HEK293T (cell line): ENCODE measurements around the gene FBXO36.

Source experiments
- CTCF ChIA-PET: fragments of 350-600 bp; formaldehyde crosslinking; extraction: SDS; loops from one replicate; lab custom pipeline; 2021; ENCODE audit warnings: antibody characterized with exemption, inconsistent platforms; lab: Yijun Ruan, JAX
- POLR2A ChIA-PET: fragments of 350-600 bp; formaldehyde crosslinking; extraction: SDS; loops from one replicate; lab custom pipeline; 2020; ENCODE audit warnings: antibody characterized with exemption, inconsistent platforms; lab: Yijun Ruan, JAX
- DNase-seq: peaks from one replicate; pipeline ENCODE4 v3.0.0; 2012; ENCODE audit warnings: mixed read lengths; ENCODE audit errors: extremely low spot score
- ARNT ChIP-seq: fragments of 450-650 bp; IDR thresholded peaks from 2 replicates; pipeline ENCODE4 v1.6.1; 2017; ENCODE audit warnings: mild to moderate bottlenecking
- BHLHE40 ChIP-seq: fragments of 450-650 bp; IDR thresholded peaks from 2 replicates; pipeline ENCODE4 v1.6.1; 2016; ENCODE audit warnings: mild to moderate bottlenecking, moderate library complexity, borderline replicate concordance
- CTBP1 ChIP-seq: fragments of 450-650 bp; IDR thresholded peaks from 2 replicates; pipeline ENCODE4 v1.6.1; 2016; ENCODE audit warnings: borderline replicate concordance
- ELF4 ChIP-seq: fragments of 450-650 bp; IDR thresholded peaks from 2 replicates; pipeline ENCODE4 v1.6.1; 2017; ENCODE audit warnings: antibody characterized with exemption
- FOXA1 ChIP-seq: fragments of 450-650 bp; IDR thresholded peaks from 2 replicates; pipeline ENCODE4 v1.6.1; 2016; ENCODE audit warnings: mild to moderate bottlenecking
- FOXK2 ChIP-seq: fragments of 450-650 bp; IDR thresholded peaks from 2 replicates; pipeline ENCODE4 v1.6.1; 2016; ENCODE audit warnings: mild to moderate bottlenecking
- FOXM1 ChIP-seq: fragments of 450-650 bp; IDR thresholded peaks from 2 replicates; pipeline ENCODE4 v1.6.1; 2017; ENCODE audit warnings: mild to moderate bottlenecking, borderline replicate concordance
- HDGF ChIP-seq: fragments of 450-650 bp; IDR thresholded peaks from 2 replicates; pipeline ENCODE4 v1.6.1; 2017; ENCODE audit warnings: antibody characterized with exemption, borderline replicate concordance
- L3MBTL2 ChIP-seq: fragments of 450-650 bp; conservative IDR thresholded peaks from 2 replicates; pipeline ENCODE4 v1.6.1; 2016; ENCODE audit warnings: mild to moderate bottlenecking
- LEF1 ChIP-seq: fragments of 450-650 bp; IDR thresholded peaks from 2 replicates; pipeline ENCODE4 v1.6.1; 2017; ENCODE audit warnings: mild to moderate bottlenecking, borderline replicate concordance
- NFRKB ChIP-seq: fragments of 450-650 bp; IDR thresholded peaks from 2 replicates; pipeline ENCODE4 v1.6.1; 2016; ENCODE audit warnings: mild to moderate bottlenecking, moderate library complexity
- SP1 ChIP-seq: fragments of 450-650 bp; IDR thresholded peaks from 2 replicates; pipeline ENCODE4 v1.6.1; 2017
- SUZ12 ChIP-seq: fragments of 450-650 bp; IDR thresholded peaks from 2 replicates; pipeline ENCODE4 v1.6.1; 2016; ENCODE audit warnings: mild to moderate bottlenecking
- TARDBP ChIP-seq: fragments of 450-650 bp; IDR thresholded peaks from 2 replicates; pipeline ENCODE4 v1.6.1; 2016
- ZNF384 ChIP-seq: fragments of 450-650 bp; IDR thresholded peaks from 2 replicates; pipeline ENCODE4 v1.6.1; 2016
- TF ChIP-seq, protein P1 (sequence below): fragments of 450-650 bp; IDR thresholded peaks from 2 replicates; pipeline ENCODE4 v1.6.1; 2016

Gene FBXO36

DNA sequence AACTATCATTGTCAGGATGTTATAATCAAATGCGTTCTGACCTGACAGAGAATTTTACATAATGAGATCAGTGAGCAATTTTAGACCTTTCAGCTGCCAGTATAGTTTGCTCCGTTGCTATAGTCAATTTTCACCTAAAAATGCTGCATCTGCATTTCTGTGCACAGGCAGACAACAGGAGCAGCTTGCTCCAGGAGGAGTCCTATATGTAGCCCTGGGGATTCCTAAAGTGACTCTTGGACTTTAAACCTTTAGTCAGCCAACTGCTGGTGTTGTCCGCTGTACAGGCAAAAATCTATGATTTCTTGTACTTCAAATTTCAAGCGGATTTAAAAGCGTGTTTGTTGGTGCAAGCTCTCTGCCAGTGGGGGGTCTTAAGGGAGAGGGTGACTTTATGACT is 120.7 kb downstream of the FBXO36 start:
- TF ChIP-seq FOXK2 = no peak
- no peak for TF ChIP-seq SP1
- TF ChIP-seq BHLHE40 = no peak
- TF ChIP-seq NFRKB = no peak
- no peak for TF ChIP-seq TARDBP
- TF ChIP-seq ELF4 = no peak
- no peak for TF ChIP-seq SUZ12
- TF ChIP-seq HDGF = no peak
- no peak for TF ChIP-seq FOXM1
- no peak for TF ChIP-seq FOXA1
- TF ChIP-seq LEF1 = no peak
- TF ChIP-seq ARNT = no peak
- TF ChIP-seq L3MBTL2 = no peak
- no peak for TF ChIP-seq ZNF384
- no peak for TF ChIP-seq CTBP1
- DNase-seq = no peak
- POLR2A ChIA-PET = no interaction called here

DNA sequence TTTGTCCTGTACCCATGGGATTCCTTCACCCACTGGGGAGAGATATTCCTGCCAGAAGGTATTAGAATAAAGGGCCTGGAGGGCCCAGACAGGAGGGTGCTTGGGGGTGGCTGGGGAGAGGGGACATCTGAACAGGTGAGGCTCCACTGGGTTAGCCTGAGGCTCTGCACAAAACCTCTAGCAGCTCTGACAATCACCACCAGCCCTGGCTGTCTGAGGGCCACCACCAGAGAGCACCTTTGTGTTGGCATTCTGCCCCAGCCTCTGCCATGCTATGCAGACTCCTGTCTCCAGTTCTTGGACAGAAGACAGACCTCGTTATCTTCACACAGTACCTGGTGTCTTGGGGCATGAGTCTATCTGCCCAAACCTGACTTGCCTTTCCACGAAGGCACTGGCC is 121.2 kb downstream of the FBXO36 start:
- ChIA-PET POLR2A (no interaction called here), CTCF (no interaction called here)
- TF ChIP-seq SUZ12 (no peak), BHLHE40 (no peak), SP1 (no peak), ELF4 (no peak), LEF1 (no peak), L3MBTL2 (no peak), ARNT (no peak), FOXM1 (no peak), FOXA1 (no peak), ZNF384 (no peak), TARDBP (no peak), NFRKB (no peak), HDGF (no peak), CTBP1 (no peak), FOXK2 (no peak)
- TF ChIP-seq, protein P1, sequence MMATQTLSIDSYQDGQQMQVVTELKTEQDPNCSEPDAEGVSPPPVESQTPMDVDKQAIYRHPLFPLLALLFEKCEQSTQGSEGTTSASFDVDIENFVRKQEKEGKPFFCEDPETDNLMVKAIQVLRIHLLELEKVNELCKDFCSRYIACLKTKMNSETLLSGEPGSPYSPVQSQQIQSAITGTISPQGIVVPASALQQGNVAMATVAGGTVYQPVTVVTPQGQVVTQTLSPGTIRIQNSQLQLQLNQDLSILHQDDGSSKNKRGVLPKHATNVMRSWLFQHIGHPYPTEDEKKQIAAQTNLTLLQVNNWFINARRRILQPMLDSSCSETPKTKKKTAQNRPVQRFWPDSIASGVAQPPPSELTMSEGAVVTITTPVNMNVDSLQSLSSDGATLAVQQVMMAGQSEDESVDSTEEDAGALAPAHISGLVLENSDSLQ = no peak
- no peak for DNase-seq

More for the DNA sequence above, 120.7 kb downstream of the FBXO36 start:
- CTCF ChIA-PET = no interaction called here

DNA sequence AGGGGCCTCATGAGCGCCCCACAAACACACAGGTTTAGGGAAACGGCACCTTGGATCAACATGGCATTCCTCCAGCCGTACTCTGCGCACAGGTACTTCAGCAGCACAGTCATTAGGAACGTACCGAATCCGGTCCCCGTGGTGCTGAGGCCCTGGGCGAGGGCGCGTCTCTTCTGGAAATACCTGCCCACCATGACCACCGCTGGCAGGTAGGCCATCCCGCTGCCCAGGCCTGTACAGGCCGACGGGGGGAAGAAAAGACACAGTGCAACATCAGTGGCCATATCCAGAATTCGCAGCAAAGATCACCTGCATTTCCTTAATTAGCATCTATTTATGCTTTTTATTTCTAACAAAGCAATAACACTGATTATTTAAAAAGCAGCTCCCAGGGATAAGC is 124.2 kb downstream of the FBXO36 start:
- ChIA-PET CTCF (no interaction called here), POLR2A (no interaction called here)
- TF ChIP-seq CTBP1 (no peak), ARNT (no peak), LEF1 (no peak), ELF4 (no peak), FOXA1 (no peak), TARDBP (no peak), HDGF (no peak), SP1 (no peak), SUZ12 (no peak), BHLHE40 (no peak), ZNF384 (no peak), NFRKB (no peak), FOXM1 (no peak)
- no peak for DNase-seq

DNA sequence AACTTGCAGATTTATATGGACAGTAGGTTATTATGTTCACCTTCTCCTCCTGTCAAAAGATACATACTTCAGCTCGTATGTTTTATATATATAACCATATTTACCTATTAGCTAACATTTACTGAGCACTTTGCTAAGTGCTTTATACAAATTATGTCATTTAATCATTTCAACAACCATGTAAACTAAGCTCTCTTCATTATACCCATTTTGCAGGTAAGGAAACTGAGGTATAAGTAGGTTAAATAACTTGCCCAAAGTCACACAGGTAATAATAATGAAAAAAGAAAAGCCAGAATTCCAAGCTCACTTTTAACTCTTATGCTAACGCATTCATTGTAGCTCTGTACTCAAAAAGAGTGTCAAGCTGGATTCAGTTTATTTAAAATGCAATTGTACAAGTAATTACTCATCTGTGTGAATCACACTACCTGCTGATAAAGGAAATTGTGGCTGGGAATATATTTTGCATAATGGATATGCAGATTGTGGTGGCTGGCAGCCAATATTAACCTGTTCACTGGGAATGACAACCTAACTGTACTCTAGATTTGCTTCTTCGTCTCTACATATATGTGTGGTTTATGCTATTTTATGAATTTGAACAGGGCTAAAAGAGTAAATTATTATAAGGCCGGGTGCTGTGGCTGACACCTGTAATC is 125.8 kb downstream of the FBXO36 start:
- ChIA-PET POLR2A (no interaction called here), CTCF (no interaction called here)
- TF ChIP-seq TARDBP (no peak), SP1 (no peak), BHLHE40 (no peak), FOXA1 (no peak), ELF4 (no peak), ARNT (no peak), SUZ12 (no peak)
- TF ChIP-seq, protein P1 = no peak
- DNase-seq = no peak

DNA sequence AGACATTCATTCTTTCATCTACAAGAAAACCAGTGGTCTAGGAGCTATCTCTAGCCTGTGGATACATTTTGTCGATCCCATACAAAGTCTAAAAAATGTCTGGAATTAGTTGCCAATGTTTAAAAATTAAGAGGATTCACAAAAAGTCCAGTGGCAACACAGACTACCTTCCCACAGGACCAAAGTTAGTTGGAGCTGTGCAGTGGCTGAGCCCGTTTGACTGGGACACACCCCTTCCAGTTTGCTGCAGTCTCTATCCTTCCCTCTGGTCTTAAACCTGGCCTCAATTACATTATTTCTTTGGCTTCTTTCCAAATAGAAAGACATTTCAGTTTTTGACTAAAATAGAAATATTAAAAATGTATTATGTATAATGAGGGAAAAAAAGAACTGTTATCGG is 127.8 kb downstream of the FBXO36 start:
- ChIA-PET POLR2A (no interaction called here), CTCF (no interaction called here)
- TF ChIP-seq ARNT (no peak), L3MBTL2 (no peak), CTBP1 (no peak), SP1 (no peak), FOXK2 (no peak), LEF1 (no peak), SUZ12 (no peak), FOXA1 (no peak), FOXM1 (no peak), HDGF (no peak), NFRKB (no peak), ELF4 (no peak), ZNF384 (no peak), BHLHE40 (no peak), TARDBP (no peak)
- TF ChIP-seq, protein P1 = no peak

DNA sequence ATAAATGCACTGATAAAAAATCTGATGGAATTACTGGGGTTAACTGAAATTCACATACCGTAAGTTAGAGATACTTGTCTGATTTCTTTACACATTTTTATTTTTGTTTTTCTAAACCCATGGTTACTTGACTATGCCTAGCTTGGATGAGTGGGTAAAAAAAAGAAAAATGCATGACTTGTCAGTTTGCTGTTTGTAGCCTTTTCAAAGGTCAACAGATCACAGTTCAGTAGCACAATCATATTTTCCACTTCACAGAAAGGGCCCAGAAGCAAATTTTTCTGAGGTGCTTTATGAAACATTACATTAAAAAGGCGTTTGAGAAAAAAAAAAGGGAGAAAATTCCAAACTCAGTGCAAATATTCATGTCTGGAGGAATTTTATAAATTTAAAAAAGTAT is 130.0 kb downstream of the FBXO36 start:
- DNase-seq = no peak
- no peak for TF ChIP-seq ZNF384
- no peak for TF ChIP-seq FOXM1
- TF ChIP-seq, protein P1 = no peak
- TF ChIP-seq FOXA1 = no peak
- no peak for TF ChIP-seq TARDBP
- no peak for TF ChIP-seq BHLHE40
- TF ChIP-seq ARNT = no peak
- no peak for TF ChIP-seq SUZ12
- CTCF ChIA-PET = interaction anchor here (1.8 kb wide), 1 partner anchor 15 kb away, joined by 5 read pairs; no protein-coding TSS in a partner anchor
- POLR2A ChIA-PET = no interaction called here

More for the DNA sequence above, 127.8 kb downstream of the FBXO36 start:
- no peak for DNase-seq
